GM18873 (cell line): ENCODE data around the gene XXYLT1.
"Not testable (repeated sequence)": the region's sequence is repeated elsewhere in the genome, so short reads cannot be mapped to it uniquely, and the experiment has no call there.

ENCODE experiments used
- ATAC-seq: cut with Tn5 transposase; IDR thresholded peaks from one replicate; pipeline ENCODE4 v1.9.1; 2021; ENCODE audit warnings: mild to moderate bottlenecking, moderate library complexity, moderate number of reproducible peaks; ENCODE audit not compliant: unreplicated experiment, low FRiP score

Gene XXYLT1

DNA sequence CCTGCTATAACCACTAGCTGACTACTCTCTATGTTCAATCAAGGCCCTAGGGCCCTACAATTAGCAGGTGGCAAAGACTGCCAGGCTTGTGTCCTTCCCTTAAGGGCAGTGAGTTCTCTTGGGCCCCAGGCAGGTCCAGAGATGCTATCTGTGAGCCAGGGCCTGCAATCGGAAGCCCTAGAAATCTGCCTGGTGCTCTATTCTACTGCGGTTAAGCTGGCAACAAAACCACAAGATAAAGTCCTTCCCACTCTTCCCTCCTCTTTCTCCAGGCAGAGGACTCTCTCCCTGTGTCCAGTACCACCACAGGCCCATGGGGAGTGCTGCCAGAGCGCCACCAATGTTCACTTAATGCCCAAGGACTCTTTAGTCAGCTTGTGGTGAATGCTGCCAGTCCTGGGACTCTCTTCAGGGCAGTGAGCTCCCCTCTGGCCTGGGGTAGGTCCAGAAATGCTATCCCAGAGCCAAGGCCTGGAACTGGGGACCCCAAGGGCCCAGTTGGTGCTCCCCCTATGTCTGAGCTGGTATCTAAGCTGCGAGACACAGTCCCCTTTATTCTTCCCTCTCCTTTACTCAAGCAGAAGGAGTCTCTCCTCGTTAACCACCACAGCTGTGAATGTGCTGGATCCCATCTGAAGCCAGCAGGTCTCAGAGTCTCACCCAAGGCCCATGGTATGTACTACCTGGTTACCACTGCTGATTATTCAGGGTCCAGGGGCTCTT is 34.7 kb downstream of the XXYLT1 start:
- no peak for ATAC-seq

DNA sequence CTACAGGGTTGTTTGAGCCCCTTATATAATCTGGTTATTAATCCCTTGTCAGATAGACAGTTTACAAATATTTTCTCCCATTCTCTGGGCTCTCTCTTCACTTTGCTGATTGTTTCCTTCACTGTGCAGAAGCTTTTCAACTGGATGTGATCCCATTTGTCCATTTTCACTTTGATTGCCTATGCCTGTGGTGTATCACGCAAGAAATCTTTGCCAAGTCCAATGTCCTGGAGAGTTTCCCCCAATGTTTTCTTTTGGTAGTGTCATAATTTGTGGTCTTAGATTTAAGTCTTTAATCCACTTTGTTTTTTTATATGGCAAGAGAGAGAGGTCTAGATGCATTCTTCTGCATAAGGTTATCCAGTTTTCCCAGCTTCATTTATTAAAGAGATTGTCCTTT is 40.7 kb downstream of the XXYLT1 start:
- ATAC-seq, result no peak

DNA sequence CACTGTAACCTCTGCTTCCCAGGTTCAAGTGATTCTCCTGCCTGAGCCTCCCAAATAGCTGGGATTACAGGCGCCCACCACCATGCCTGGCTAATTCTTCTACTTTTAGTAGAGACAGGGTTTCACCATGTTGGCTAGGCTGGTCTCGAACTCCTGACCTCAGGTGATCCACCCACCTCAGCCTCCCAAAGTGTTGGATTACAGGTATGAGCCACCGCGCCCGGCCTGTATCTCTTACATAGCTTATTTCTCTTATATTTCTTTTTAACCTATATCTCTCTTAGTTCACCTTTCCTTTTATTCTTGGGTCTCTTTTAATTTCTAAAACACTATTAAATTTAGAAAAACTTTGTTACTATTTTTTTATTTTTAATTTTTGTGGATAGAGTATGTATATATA is 42.1 kb downstream of the XXYLT1 start:
- ATAC-seq, result not testable (repeated sequence)

DNA sequence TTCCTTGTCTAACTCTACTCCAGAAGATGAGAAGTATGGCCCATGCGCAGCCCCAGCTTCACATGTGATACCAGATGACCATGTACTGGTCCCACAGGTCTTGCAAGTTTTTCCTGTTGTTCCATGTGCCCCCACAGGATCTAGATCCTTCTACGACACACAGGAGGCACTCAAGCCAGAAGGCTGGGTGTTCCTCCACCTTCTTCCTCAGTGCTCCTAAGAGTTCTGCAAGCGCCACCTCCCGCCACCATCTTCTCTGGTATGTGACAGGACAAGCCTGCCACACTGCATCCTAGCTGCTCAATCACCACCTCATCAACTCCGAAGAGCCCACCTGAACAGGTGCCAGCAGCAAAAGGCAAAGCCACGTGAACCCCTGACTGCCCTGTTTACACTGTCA is 43.1 kb downstream of the XXYLT1 start:
- ATAC-seq, result no peak

DNA sequence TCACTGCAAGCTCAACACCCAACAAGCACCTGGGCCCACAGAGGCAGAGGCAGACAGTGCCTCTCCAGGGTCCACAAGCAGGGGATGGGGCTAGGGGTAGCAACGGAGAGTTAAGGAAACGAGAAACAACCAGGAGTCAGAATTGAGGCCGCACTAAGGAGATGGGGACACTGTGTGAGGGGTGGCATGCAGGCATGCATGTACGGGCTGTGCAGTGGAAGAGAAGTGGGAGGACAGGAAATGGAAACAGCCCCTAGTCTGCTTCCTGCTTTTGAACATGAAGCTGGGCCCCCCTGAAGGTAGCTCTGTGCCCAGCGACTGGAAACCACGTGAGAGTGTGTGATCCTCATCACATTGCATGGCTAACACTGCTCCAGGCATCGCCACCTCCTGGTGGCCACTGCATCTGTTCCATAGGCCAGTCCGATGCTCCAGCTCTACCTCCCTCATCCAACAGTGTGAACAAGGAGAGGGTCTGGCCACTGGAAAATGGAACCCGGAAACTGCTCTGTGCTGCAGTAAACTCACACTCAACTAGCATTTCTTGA is 44.0 kb downstream of the XXYLT1 start:
- ATAC-seq, result no peak

DNA sequence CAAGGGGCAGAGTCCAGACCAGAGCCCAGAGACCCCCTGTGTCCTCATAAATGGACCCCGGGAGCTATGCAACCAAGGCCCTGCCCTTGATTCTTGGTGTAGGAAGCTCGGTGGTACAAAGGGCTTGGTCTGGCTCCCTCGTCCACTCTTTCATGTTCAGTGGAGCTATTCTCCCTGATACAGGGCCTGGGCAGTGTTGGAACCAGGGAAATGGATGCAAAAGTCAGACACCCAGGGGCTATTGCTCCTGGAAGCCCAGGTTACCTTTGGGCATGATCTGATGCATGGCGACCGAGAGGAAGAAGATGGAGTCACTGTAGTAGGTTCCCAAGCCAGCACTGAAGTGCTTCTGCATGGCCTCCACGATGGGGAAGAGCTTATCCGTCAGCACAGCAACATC is 44.5 kb downstream of the XXYLT1 start:
- no peak for ATAC-seq

DNA sequence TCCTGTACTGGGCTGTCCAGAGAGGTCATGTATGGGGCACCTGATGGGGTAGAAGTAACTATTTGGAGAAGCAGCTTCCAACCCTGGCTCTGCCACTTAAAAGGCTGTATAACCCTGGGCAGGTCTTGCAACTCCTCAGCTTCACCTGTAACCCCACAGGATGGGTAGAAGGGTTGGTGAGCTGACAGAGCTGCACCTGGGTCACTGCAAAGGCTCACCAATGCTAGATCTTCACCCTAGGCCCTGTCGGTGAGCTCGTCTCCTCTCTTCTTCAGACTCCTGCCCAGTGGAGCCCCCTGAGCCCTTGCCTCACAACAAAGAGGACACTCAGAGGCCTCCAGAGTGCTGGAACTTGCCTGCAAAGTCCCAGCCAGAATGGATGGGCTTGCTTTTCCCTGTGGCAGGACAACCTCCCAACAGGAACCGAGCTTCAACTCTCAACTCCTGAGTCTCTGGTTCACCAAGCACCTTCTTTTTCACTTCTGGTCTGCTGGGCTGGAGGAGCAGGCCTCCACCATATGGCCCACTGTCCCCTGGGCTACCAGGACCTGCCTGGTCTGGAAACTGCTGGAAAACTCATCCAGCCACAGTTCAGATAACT is 45.9 kb downstream of the XXYLT1 start:
- ATAC-seq, result no peak

DNA sequence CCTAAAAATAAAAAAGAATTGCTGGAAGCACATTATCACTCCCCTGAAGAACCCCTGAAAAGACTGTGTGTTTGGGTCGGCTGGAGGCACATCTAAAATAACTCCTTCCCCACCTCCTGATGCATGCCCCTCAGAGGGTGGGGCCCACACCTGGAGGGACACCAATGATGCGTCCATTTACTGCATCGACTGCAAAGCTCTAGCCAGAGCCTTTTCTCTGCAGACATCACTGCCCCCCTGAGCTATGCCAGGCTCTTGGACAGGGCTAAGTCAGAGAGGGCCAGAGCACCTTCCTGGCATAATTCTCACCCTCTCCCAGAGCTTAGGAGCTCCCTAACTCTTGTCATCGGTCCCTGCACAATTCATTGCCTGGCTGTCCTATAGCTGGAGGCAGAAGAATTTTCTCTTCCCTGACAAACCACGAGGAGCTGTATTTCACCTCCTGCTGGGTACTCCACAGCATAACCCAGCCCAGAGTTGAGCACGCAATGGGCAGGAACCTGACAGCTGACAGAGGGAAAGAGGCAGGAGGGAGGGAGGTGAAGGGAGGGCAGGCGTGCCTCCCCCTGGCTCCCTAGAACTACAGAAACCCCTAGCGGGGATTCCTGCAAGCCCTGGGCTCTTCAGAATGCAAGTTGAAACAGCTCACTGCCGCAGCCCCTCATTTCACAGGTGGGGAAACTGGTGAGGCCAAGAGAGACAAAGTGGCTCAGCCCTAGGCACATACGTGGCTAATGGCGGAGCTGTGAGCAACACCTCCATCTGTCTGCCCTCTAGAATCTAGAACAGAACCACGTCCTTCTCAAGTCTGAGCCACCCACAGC is 46.6 kb downstream of the XXYLT1 start:
- no peak for ATAC-seq

DNA sequence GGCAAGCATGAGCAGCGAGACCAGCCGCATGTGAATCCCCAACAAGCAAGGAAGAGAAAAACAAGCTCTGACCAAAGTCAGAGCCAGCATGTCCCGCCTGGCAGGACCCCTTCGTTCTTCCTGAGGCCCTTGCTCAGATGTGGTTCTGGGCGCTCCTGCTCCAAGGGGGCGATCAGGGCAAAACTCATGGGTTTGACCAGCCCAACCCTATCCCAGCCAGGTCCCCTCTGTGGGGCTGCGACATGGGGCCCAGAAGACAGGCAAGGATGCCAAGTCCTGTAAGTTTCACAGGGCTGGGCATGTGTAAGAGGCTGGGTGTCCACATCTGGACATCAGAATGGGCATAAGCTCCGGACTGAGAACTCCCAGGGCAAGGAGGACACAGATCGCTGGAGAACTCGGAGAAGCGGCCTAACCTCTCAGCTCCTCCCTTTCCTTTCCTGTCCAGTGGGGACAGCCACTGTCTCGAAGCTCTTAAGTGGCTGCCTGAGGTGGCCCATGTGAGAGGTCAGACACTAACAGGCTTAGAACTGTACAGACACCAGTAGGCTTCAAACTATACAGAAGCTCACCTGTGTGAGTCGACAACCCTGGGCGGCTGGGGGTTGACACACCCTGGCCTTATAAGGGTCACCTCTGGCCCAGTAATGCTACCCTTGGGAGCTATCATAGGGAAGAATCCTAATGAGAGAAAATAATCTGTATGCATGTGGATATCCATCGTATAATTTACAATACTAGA is 48.9 kb downstream of the XXYLT1 start:
- ATAC-seq, result no peak

DNA sequence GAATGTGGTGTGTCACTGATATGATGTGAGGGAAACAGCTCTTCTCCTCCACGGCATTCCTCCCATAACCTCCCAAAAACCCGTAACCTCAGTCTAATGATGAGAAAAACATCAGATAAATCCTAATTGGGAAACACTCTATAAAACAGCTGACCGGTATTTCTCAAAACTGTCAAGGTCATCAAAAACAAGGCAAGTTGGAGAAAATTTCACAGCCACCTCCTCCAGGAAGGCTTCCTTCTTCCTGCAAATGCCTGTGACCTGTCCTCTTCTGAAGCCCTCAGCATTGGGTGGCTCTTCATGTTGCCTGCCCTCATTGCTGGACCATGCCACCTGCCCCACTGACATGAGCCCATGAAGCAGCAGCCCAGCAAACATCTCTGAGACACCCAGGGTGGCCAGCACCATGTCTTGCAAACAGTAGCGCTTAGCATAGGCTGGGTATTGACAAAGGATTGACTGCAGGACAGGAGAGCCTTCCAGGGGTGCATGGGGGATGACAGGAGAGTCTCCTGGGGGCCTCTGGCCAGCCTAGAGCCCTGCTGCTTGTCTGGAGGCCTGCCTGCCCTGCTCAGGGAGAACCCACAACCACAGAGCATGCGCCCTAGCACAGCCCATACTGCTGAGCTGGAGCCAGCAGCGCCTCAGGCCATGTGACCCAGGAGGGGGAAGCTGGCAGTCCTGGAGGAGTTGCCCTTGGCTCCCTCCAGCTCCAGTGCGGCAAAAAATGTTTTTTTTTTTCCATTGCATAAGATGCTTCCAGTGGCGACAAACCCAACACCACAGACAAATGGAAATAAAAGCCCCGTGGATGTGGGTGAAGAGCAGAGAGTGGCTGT is 49.7 kb downstream of the XXYLT1 start:
- no peak for ATAC-seq

DNA sequence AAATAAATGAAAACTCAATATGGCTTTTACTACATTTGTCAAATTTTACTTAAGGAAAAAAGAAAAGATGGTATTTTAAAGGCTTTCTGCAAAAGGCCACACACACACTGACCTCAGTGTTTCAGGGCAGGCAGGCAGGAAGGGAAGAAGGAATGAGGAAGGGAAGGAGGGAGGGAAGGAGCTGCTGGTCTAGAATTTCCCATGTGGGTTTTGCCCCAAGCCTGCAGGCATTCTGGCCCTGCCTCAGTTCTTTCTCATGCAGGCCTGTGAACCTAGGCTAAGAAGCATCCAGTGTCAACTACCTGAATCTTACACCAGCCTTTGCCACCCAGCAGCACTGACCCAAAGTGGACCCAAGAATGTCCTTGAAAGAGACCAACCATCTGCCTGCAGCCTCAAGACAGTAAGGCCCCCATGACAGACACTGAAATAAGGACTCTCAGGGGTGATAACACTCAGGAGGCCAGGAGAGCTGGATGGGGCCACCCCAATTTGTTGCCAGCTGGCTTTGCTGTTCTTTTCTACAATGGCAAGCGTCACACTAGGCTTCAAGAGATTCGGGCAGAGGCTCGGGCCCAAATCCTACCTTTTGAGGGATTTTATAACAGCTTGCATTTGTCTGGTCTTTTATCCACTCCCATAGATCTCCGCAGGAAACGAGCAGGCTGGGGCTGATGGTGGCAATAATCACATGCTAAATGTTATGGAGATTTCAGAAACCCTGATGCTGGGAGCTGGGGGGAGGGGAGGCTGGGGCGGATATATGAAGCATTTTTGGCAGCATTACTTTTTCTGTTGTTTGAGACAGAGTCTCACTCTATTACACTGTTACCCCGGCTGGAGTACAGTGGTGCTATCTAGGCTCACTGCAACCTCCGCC is 51.4 kb downstream of the XXYLT1 start:
- no peak for ATAC-seq

DNA sequence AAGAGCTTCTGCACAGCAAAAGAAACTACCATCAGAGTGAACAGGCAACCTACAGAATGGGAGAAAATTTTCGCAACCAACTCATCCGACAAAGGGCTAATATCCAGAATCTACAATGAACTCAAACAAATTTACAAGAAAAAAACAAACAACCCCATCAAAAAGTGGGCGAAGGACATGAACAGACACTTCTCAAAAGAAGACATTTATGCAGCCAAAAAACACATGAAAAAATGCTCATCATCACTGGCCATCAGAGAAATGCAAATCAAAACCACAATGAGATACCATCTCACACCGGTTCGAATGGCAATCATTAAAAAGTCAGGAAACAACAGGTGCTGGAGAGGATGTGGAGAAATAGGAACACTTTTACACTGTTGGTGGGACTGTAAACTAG is 52.6 kb downstream of the XXYLT1 start:
- ATAC-seq, result not testable (repeated sequence)

DNA sequence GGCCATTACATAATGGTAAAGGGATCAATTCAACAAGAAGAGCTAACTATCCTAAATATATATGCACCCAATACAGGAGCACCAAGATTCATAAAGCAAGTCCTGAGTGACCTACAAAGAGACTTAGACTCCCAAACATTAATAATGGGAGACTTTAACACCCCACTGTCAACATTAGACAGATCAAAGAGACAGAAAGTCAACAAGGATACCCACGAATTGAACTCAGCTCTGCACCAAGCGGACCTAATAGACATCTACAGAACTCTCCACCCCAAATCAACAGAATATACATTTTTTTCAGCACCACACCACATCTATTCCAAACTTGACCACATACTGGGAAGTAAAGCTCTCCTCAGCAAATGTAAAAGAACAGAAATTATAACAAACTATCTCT is 55.4 kb downstream of the XXYLT1 start:
- not testable (repeated sequence) for ATAC-seq

DNA sequence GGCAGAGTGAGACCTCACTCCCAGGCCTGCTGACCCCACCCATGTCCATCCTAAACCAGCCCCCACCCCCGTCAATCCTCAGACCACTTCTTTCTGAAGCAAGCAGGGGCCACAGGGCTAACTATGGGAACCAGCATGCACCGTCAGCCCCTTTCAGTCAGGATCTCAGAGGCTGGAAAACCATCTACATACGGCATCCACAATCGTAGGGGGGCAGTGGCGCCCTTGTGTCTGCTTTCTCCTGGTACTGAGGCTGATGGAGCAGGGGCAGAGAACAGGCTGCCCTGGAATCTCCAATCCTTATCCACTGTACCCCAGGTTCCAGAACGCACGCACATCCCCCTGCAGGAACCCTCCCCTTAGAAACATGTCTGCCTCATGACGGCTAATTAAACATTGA is 56.6 kb downstream of the XXYLT1 start:
- ATAC-seq, result no peak

DNA sequence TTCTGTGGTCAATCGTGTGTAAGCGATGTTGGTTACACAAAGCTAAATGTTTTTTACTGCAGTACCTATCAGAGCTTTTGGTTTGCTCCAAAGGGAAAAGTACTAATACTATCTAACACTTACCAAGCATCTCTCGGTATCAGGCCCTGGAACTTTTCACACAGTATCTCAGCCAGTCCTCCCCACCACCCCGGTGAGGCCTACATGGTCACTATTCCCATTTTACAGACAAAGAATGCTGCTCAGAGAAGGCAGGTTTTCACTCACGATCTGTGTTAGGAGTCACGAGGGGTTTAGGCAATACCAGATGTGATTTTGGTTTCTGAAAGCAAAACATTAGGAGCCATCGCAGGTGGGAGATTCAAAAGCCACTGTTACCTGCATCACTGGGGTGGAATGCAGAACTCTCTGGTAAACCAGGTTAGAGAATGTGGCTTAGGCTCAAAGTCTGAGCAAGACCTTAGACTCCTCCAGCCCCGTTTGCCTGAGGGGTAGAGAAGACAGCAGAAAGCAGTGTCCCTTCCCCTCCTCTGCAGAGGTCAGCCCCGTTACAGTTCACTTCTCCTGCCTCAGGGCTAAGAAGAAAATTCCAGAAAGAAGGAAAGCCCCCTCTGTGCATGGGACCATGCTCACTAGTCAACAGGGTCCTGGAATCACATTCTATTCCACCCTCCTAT is 57.2 kb downstream of the XXYLT1 start:
- no peak for ATAC-seq

DNA sequence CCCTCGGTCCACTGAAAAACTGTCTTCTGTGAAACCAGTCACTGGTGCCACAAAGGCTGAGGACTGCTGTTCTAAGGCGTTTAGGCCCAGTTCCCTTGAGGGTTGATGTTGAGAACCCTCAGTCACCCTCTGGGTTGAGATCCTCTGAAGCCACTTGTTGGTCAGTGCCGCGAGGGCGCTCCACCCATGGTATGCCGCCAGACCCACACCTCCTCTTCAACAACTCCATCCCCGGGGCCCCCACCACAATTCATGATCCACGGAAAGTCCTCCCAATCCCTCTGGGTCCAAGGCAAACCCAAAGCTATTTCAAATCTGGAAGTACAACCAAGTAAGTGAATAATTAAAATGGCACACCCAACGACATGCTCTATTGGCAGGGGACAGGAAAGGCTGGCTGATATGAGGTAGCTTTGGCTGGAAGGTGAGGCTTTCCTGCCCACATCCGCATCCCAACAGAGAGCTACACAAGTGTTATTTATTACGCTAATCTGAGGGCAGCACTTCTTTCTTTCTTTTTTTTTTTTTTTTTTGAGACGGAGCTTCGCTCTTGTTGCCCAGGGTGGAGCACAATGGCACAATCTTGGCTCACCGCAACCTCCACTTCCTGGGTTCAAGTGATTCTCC is 58.1 kb downstream of the XXYLT1 start:
- ATAC-seq, result no peak

DNA sequence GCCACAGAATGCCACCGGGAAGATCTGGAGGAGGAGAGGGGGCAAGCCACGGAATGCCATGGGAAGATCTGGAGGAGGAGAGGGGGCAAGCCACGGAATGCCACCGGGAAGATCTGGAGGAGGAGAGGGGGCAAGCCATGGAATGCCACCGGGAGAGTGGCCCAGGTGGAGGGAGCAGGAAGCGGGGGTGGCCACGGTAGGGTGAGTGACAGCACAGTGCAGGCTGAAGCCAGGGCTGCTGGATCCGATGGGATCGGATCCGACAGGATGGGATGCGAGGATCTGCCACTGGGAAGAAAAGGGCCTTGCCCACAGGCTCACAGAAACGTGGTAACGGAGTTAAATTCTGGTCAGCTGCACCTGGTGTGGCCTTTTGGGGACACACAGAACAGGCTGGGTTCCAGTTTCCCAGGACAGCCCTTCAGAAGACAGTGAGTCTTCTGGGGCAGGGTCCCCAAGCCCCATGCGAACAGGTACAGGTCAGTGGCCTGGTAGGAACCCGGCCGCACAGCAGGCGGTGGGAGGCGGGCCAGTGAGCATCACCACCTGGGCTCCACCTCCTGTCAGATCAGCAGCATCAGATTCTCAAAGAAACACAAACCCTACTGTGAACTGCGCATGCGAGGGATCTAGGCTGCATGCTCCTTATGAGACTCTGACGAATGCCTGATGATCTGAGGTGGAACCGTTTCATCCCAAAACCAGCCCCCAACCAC is 58.8 kb downstream of the XXYLT1 start:
- no peak for ATAC-seq
